Bronchial epithelial cell (primary cell): Measurements from ENCODE around the gene LY9. TPM values are rescaled to one million over a fixed set of nuclear protein-coding genes. Genes with fewer than 3 reads are reported as not detected.

Experiments used
- DNase-seq: peaks from one replicate; pipeline ENCODE4 v3.0.0-alpha.2; 2010; ENCODE audit warnings: low read depth
- FAIRE-seq: peaks from 2 replicates; lab custom pipeline; 2011; peaks lifted over from hg19 to GRCh38; lab: Jason Lieb, UNC
- H3K27me3 ChIP-seq: 2 replicates; pipeline ENCODE4 v1.5.1; 2011; ENCODE audit warnings: low read length; ENCODE audit not compliant: control insufficient read depth, insufficient read depth
- H3K36me3 ChIP-seq: 2 replicates; pipeline ENCODE4 v1.5.1; 2011; ENCODE audit warnings: low read length; ENCODE audit not compliant: control insufficient read depth, insufficient read depth
- H3K4me3 ChIP-seq: 2 replicates; pipeline ENCODE4 v1.5.1; 2011; ENCODE audit warnings: mild to moderate bottlenecking, low read depth, low read length, control low read depth
- total RNA-seq: library from RNA; depleted of rRNA; stranded (reverse); fragments of >200 nt; gene quantifications from 2 replicates; pipeline ENCODE4 v1.2.1, GENCODE V29; 2014
- TF ChIP-seq, protein P1 (sequence below): IDR thresholded peaks from 2 replicates; pipeline ENCODE4 v1.5.1; 2011; ENCODE audit warnings: mild to moderate bottlenecking, moderate library complexity, low read length, control low read depth, inconsistent platforms; ENCODE audit not compliant: insufficient read depth, severe bottlenecking

Gene LY9
- total RNA-seq, 1 donor from 2014 or later = under 0.01 TPM

DNA sequence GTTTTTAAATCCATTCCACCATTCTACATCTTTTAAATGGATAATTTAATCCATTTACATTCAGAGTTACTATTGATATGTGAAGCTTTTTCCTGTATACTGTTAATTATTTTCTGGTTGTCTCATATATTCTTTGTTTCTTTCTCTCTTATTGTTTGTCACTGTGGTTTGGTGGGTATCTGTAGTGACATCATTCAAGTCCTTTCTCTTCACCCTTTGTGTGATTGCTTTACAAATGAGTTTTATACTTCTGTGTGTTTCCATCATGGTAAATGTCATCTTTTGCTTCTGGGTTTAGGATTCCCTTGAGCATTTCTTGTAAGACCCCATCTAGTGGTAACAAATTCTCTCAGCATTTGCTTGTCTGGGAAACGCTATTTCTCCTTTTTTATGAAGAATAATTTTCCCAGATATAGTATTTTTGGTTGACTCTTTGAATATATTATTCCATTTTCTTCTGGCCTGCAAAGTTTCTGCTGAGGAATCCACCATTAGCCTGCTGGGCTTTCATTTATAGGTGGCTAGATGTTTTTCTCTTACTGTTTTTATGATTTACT lies 10.2 kb downstream of the LY9 start:
- FAIRE-seq (no peak), DNase-seq (no peak)
- Histone ChIP-seq H3K36me3 (no peaks in the 10 kb centered on the region), H3K4me3 (no peak overlapping the region), H3K27me3 (no peaks in the 10 kb centered on the region)
- TF ChIP-seq, protein P1, sequence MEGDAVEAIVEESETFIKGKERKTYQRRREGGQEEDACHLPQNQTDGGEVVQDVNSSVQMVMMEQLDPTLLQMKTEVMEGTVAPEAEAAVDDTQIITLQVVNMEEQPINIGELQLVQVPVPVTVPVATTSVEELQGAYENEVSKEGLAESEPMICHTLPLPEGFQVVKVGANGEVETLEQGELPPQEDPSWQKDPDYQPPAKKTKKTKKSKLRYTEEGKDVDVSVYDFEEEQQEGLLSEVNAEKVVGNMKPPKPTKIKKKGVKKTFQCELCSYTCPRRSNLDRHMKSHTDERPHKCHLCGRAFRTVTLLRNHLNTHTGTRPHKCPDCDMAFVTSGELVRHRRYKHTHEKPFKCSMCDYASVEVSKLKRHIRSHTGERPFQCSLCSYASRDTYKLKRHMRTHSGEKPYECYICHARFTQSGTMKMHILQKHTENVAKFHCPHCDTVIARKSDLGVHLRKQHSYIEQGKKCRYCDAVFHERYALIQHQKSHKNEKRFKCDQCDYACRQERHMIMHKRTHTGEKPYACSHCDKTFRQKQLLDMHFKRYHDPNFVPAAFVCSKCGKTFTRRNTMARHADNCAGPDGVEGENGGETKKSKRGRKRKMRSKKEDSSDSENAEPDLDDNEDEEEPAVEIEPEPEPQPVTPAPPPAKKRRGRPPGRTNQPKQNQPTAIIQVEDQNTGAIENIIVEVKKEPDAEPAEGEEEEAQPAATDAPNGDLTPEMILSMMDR = no peak

DNA sequence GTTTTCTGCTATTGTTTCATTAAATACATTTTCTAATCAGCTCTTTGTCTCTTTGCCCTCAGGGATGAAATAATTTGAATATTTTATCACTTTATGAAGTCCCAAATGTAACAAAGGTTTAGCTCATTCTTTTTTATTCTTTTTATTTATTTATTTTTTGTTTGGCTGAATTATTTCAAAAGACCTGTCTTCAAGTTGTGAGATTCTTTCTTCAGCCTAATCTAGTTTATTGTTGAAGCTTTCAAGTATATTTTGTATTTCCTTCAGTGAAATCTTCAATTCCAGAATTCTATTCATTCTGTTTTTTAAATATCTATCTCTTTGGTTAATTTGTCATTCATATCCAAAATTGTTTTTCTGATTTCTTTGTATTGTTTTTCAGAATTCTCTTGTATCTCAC lies 10.8 kb downstream of the LY9 start:
- no peak for DNase-seq
- FAIRE-seq = no peak
- TF ChIP-seq, protein P1 = no peak
- no peaks in the 10 kb centered on the region for H3K27me3 ChIP-seq
- H3K36me3 ChIP-seq = no peaks in the 10 kb centered on the region
- no peak overlapping the region for H3K4me3 ChIP-seq

DNA sequence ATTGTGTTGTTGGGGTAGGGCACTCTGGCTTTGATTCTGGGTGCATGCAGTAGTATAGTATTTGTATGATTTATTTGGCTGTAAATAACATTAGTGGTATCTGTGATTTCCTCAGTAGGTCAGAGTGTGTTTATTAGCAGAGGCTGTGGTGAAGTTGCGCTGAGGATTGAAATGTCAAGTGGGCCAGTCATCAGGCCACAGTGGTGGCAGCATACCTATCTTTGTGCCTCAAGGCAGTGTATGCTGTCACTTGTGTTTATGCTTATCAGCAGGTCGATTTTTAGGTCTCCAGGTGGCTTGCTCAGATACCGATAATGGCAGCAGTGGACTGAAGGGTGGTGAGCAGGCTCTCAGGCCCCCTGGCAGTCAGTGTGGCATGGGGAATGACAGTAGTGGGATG lies 11.3 kb downstream of the LY9 start:
- H3K36me3 ChIP-seq = no peaks in the 10 kb centered on the region
- no peak for DNase-seq
- no peak overlapping the region for H3K4me3 ChIP-seq
- no peaks in the 10 kb centered on the region for H3K27me3 ChIP-seq
- TF ChIP-seq, protein P1 = no peak
- FAIRE-seq = no peak

DNA sequence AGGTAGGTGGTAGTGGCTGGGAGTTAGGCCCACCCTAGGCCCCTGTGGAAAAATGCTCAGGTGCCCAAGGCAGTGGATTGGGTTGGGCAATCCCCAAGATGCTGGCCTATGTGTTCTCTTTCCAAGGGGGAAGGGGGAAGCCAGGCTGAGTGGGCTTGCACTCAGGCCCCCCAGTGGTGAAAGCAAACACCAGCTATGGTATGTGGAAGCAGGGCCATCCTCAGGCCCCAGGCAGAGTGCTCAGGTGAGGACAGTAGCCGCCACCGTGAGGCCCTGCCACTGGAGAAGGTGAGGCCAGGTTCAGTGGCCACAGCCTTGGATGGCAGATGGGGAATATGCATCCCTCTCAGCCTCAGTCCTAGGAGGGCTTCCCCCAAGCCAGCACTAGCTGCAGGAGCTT lies 11.8 kb downstream of the LY9 start:
- TF ChIP-seq, protein P1 = no peak
- Histone ChIP-seq H3K4me3 (no peak overlapping the region), H3K36me3 (no peaks in the 10 kb centered on the region), H3K27me3 (no peaks in the 10 kb centered on the region)
- no peak for DNase-seq
- FAIRE-seq = peak; percentile 47

DNA sequence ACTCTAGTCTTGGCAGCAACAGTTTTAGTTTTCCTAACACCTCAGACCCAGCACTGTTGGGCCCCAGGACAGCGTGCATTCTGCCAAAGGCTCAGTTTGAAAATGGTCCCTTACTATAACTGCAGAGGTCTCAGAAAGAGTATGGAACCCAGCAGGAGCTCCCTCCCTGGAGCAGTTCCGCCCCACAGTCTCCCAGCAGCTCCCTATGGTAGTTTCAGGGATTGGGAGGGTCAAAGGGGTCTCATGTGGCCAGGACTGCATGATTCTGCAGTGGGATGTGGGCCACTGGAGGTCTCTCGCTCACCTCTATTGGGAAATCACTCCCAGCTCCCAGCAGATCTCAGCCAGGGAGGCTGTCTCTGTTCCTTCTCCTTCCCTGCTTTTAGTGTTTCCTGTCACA lies 12.3 kb downstream of the LY9 start:
- DNase-seq (no peak), FAIRE-seq (no peak)
- no peaks in the 10 kb centered on the region for H3K27me3 ChIP-seq
- H3K36me3 ChIP-seq = no peaks in the 10 kb centered on the region
- H3K4me3 ChIP-seq = no peak overlapping the region
- TF ChIP-seq, protein P1 = no peak

DNA sequence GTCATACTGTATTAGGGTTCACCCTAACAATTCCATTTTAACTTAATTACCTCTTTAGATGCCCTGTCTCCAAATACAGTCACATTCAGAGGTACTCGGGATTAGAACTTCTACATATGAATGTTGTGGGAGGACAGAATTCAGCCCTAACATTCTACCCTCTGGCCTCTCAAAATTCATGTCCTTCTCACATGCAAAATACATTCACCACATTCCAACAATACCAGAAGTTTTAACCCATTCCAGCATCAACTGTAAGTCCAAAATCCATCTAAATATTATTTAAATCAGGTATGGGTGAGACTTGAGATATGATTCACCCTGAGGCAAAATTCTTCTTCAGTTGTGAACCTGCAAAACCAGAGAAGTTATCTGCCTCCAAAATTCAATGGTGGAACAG lies 14.5 kb downstream of the LY9 start:
- TF ChIP-seq, protein P1 = no peak
- no peaks in the 10 kb centered on the region for H3K36me3 ChIP-seq
- no peak overlapping the region for H3K4me3 ChIP-seq
- DNase-seq (no peak), FAIRE-seq (no peak)
- H3K27me3 ChIP-seq = no peaks in the 10 kb centered on the region
